Ovary (tissue), 9 donors: Measurements from ENCODE around the gene AGL. TPM values are rescaled to one million over a fixed set of nuclear protein-coding genes. Genes with fewer than 3 reads are reported as not detected.
"Not testable (repeated sequence)": the region's sequence is repeated elsewhere in the genome, so short reads cannot be mapped to it uniquely, and the experiment has no call there.

ENCODE experiments used
- DNase-seq, 5 donors: peaks; one replicate each; pipeline ENCODE4 v3.0.0-alpha.2; 2019 to 2020
- H3K27ac ChIP-seq, 2 donors: fragments of 200-600 bp; one replicate each; pipeline versions ENCODE4 v1.5.1 to v1.8.0; 2019 to 2022
- H3K27me3 ChIP-seq: fragments of 200-600 bp; one replicate; pipeline ENCODE4 v1.8.0; 2022
- H3K36me3 ChIP-seq: fragments of 200-600 bp; sonication (generic); one replicate; pipeline ENCODE4 v1.5.1; 2019
- H3K4me1 ChIP-seq: one replicate; pipeline ENCODE4 v1.8.1; 2013; ENCODE audit warnings: mild to moderate bottlenecking, moderate library complexity; ENCODE audit not compliant: insufficient read depth
- H3K4me3 ChIP-seq: fragments of 200-600 bp; sonication (generic); one replicate; pipeline ENCODE4 v1.5.1; 2017
- H3K9me3 ChIP-seq, 2 donors: fragments of 200-600 bp in 1 of 2; sonication (generic) in 1 of 2; one replicate each; pipeline versions ENCODE4 v1.5.1 to v1.8.1; 2013 to 2019; ENCODE audit warnings: mild to moderate bottlenecking in 1 of 2, moderate library complexity in 1 of 2
- CTCF ChIP-seq, 3 donors: fragments of 450-650 bp in 2 of 3; fragments of 200-600 bp in 1 of 3; IDR thresholded peaks; one replicate each; pipeline versions ENCODE4 v1.5.1 to v1.8.0; 2016 to 2022; ENCODE audit warnings: antibody characterized with exemption in 3 of 3, mild to moderate bottlenecking in 1 of 3
- EP300 ChIP-seq: sonication (generic); formaldehyde crosslinking; IDR thresholded peaks from one replicate; pipeline ENCODE4 v1.6.1; 2017; ENCODE audit warnings: antibody characterized with exemption
- POLR2A ChIP-seq: fragments of 450-650 bp; IDR thresholded peaks from one replicate; pipeline ENCODE4 v1.6.1; 2017; ENCODE audit warnings: antibody characterized with exemption, mild to moderate bottlenecking, moderate library complexity
- WGBS, 3 donors: extraction: QIAGEN DNeasy Blood & Tissue Kit in 1 of 3; methylation state at CpG; one replicate each; pipeline versions ENCODE4 v1.1.5 to v1.1.7; 2013 to 2017; 5-methylcytosine and 5-hydroxymethylcytosine counted together
- intact Hi-C, 4 donors: fragments of 100-400 bp; cut with DNase I; formaldehyde crosslinking; loops; one replicate each; pipeline versions ENCODE4 v1.11.0 to v1.15.1; 2022 to 2023
- polyA plus RNA-seq, 2 donors: library from polyadenylated mRNA; stranded (reverse); fragments of 200-250 nt in 1 of 2; fragments of 350-450 nt in 1 of 2; fragmentation: Illumina TruSeq in 1 of 2; extraction: RNeasy Lipid Tissue Mini Kit (QIAGEN cat#74804) in 1 of 2; gene quantifications; one replicate each; pipeline ENCODE4 v1.2.3, GENCODE V29; 2013 to 2014
- total RNA-seq, 7 donors: library from RNA; depleted of rRNA in 2 of 7; stranded (reverse); fragments of >200 nt in 2 of 7; fragmentation: NEBNext Ultra II Directional in 3 of 7; extraction: Animal tissue kit (Norgen Biotek cat#: 25700) in 3 of 7; gene quantifications; one replicate each; pipeline versions ENCODE4 v1.1.0 to v1.2.4, GENCODE V29; 2016 to 2023
- donor health status: DM: no; HTN: no; CAD: no; lungs with moderate emphysema.
- donor health status: DM: no; HTN: no; CAD: no.
- donor health status: Bipolar disorder and iron deficiency.
- donor health status: DM: yes; HTN: yes; CAD: no.
- donor health status: DM: no; HTN: no; CAD: no.
- donor health status: DM: yes; HTN: yes; CAD: no.

The AGL gene
- total and polyA plus RNA-seq, 9 donors: 4.1 to 13.8 (median 10.5) TPM

DNA sequence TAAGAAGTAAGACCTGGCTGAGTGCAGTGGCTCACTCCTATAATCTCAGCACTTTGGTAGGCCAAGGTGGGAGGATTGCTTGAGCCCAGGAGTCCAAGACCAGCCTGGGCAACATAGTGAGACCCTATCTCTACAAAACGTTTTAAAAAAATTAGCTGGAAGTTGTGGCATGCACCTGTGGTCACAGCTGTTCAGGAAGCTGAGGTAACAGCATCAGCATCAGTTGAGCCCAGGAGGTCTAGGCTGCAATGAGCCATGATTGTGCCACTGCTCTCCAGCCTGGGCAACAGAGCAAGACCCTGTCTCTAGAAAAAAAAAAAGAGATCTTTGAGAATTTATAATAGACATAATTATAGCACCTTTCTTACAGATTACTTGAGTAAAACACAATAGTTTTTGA lies 36.0 kb downstream of the AGL start:
- no peaks in the 10 kb centered on the region for H3K36me3 ChIP-seq
- 57 to 70% (median 68%) methylated on average over 1 of the region's 1 CpG for WGBS, 3 donors

GRCh38 chr1:99886841-99887240 lies 36.7 kb downstream of the AGL start:
- H3K4me3 ChIP-seq: no peak overlapping the region
- H3K36me3 ChIP-seq: no peaks in the 10 kb centered on the region
- no peaks in the 10 kb centered on the region for H3K27me3 ChIP-seq
- H3K9me3 ChIP-seq: no peaks in the 10 kb centered on the region
- H3K4me1 ChIP-seq: no peaks in the 10 kb centered on the region
- intact Hi-C loops: no loop called here
- no peak for DNase-seq
- no peak overlapping the region for H3K27ac ChIP-seq
- TF ChIP-seq CTCF (IDR thresholded peaks at IDR 0.05): no peak
- TF ChIP-seq EP300: no peak
- TF ChIP-seq POLR2A: no peak

More for the DNA sequence above, 36.0 kb downstream of the AGL start:
- no peaks in the 10 kb centered on the region for H3K9me3 ChIP-seq
- no peak overlapping the region for H3K4me3 ChIP-seq
- intact Hi-C loops: no loop called here
- no peaks in the 10 kb centered on the region for H3K27me3 ChIP-seq
- H3K4me1 ChIP-seq: no peaks in the 10 kb centered on the region
- no peak overlapping the region for H3K27ac ChIP-seq
- DNase-seq: no peak
- TF ChIP-seq POLR2A (no peak), EP300 (no peak), CTCF (IDR thresholded peaks at IDR 0.05) (no peak)

GRCh38 chr1:99887890-99888289 lies 37.7 kb downstream of the AGL start:
- WGBS, 3 donors: 95 to 97% (median 97%) methylated on average over 2 of the region's 2 CpGs
- H3K4me3 ChIP-seq: no peak overlapping the region
- H3K9me3 ChIP-seq: no peaks in the 10 kb centered on the region
- intact Hi-C loops: no loop called here
- DNase-seq: no peak
- H3K4me1 ChIP-seq: no peaks in the 10 kb centered on the region
- TF ChIP-seq CTCF (IDR thresholded peaks at IDR 0.05): no peak
- TF ChIP-seq EP300: no peak
- TF ChIP-seq POLR2A: no peak
- H3K27me3 ChIP-seq: no peaks in the 10 kb centered on the region
- H3K36me3 ChIP-seq: no peaks in the 10 kb centered on the region
- H3K27ac ChIP-seq: no peak overlapping the region

DNA sequence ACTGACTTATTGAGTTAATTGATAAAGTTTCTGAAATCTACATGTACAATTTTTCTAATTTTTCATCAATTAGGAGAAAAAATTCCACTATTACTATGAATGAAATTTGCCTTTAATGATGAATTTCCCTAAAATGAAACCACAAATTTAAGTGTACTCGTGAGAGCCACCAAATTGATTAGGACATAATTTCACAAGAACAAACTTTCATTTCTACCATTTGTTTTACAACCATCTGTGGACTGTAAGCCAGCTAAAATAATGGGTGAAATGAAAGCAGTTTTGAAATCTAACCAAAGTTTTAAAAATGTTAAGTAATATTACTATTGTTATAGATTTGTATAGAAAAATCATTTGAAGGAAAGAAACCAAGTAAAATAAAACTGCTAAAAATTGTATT lies 41.8 kb downstream of the AGL start:
- H3K27me3 ChIP-seq: no peaks in the 10 kb centered on the region
- 76 to 89% (median 81%) methylated on average over 1 of the region's 1 CpG for WGBS, 3 donors
- H3K36me3 ChIP-seq: no peaks in the 10 kb centered on the region
- DNase-seq: no peak
- no peaks in the 10 kb centered on the region for H3K4me1 ChIP-seq
- H3K27ac ChIP-seq: no peak overlapping the region
- no peak overlapping the region for H3K4me3 ChIP-seq
- intact Hi-C loops: no loop called here
- no peaks in the 10 kb centered on the region for H3K9me3 ChIP-seq
- no peak for TF ChIP-seq CTCF (IDR thresholded peaks at IDR 0.05)
- no peak for TF ChIP-seq POLR2A
- no peak for TF ChIP-seq EP300

DNA sequence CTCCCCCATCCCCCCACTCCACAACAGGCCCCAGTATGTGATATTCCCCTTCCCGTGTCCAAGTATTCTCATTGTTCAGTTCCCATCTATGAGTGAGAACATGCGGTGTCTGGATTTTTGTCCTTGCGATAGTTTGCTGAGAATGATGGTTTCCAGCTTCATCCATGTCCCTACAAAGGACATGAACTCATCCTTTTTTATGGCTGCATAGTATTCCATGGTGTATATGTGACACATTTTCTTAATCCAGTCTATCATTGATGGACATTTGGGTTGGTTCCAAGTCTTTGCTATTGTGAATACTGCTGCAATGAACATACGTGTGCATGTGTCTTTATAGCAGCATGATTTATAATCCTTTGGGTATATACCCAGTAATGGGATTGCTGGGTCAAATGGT lies 53.1 kb downstream of the AGL start:
- H3K27ac ChIP-seq, H3K27me3 ChIP-seq, H3K36me3 ChIP-seq, intact Hi-C loops, DNase-seq, H3K9me3 ChIP-seq, H3K4me3 ChIP-seq, H3K4me1 ChIP-seq: not testable (repeated sequence)
- WGBS, 3 donors: 96 to 99% (median 96%) methylated on average over 4 of the region's 4 CpGs
